K562 (cell line): ENCODE measurements around the gene TFAP2D. TPM values are rescaled to one million over a fixed set of nuclear protein-coding genes. Genes with fewer than 3 reads are reported as not detected.

Source experiments
- ATAC-seq: fragments of 200-7000 bp; cut with Tn5 transposase; 3 replicates; pipeline ENCODE4 v1.9.1; 2020; ENCODE audit warnings: moderate library complexity
- BruUV-seq: library from RNA; stranded (reverse); fragments of 400-500 nt; replicated peaks from 2 replicates; lab custom pipeline; 2021; lab: Mats Ljungman, UMichigan
- CTCF ChIA-PET: fragments of 300-600 bp; formaldehyde crosslinking; extraction: SDS; loops from one replicate; lab custom pipeline; 2021; ENCODE audit warnings: low intra/inter-chr PET ratio; lab: Yijun Ruan, JAX
- POLR2A ChIA-PET: fragments of 300-600, 350-650 bp; sonication (Branson Sonifier 250); formaldehyde crosslinking; extraction: SDS; loops from one replicate; lab custom pipeline; 2021; ENCODE audit warnings: antibody characterized with exemption, inconsistent platforms; lab: Yijun Ruan, JAX
- DNase-seq, 4 experiments: peaks; one replicate each; pipeline versions ENCODE4 v3.0.0 to v3.0.0-alpha.2; 2011 to 2018; ENCODE audit warnings: low spot score in 3 of 4, mixed read lengths in 3 of 4; ENCODE audit errors: extremely low read depth in 1 of 4
- FAIRE-seq: peaks from 2 replicates; lab custom pipeline; 2011; peaks lifted over from hg19 to GRCh38; lab: Jason Lieb, UNC
- H2AFZ ChIP-seq: 2 replicates; pipeline ENCODE4 v1.6.0; 2011; ENCODE audit warnings: low read depth, low read length, control low read depth, inconsistent platforms
- H3K27ac ChIP-seq: fragments of 200-600 bp; 3 replicates; pipeline ENCODE4 v1.8.0; 2011; ENCODE audit warnings: low read depth, mild to moderate bottlenecking, control low read depth, inconsistent platforms, low read length, moderate library complexity, mixed read lengths; ENCODE audit errors: extremely low read depth
- H3K27me3 ChIP-seq, 2 experiments: fragments of 300-600 bp in 1 of 2; 2 replicates in 1 of 2; 3 replicates in 1 of 2; pipeline versions ENCODE4 v1.6.0 to v1.8.0; 2011; ENCODE audit warnings: inconsistent platforms in 2 of 2, low read length in 2 of 2, mild to moderate bottlenecking in 1 of 2, mixed read lengths in 1 of 2, moderate library complexity in 1 of 2; ENCODE audit not compliant: control insufficient read depth in 2 of 2, insufficient read depth in 2 of 2
- H3K36me3 ChIP-seq: fragments of 300-600 bp; 3 replicates; pipeline ENCODE4 v1.8.0; 2011; ENCODE audit warnings: mild to moderate bottlenecking, low read length, inconsistent platforms; ENCODE audit not compliant: control insufficient read depth, insufficient read depth
- H3K4me1 ChIP-seq, 2 experiments: fragments of 200-600 bp in 1 of 2; replicated peaks in 1 of 2; 2 replicates in 1 of 2; 3 replicates in 1 of 2; pipeline versions ENCODE4 v1.5.1 to v1.8.0; 2011; ENCODE audit warnings: inconsistent platforms in 2 of 2, low read length in 2 of 2, mild to moderate bottlenecking in 1 of 2, mixed read lengths in 1 of 2, moderate library complexity in 1 of 2; ENCODE audit not compliant: control insufficient read depth in 2 of 2, insufficient read depth in 2 of 2
- H3K4me2 ChIP-seq: 2 replicates; pipeline ENCODE4 v1.6.1; 2011; ENCODE audit warnings: low read length, control low read depth, inconsistent platforms, mixed read lengths; ENCODE audit not compliant: insufficient read depth
- H3K4me3 ChIP-seq: fragments of 200-600 bp; sonication (generic), shearing (Covaris generic); 2 replicates; pipeline ENCODE4 v1.5.1; 2016; ENCODE audit warnings: control low read depth, inconsistent platforms
- H3K79me2 ChIP-seq: fragments of 200-600 bp; 3 replicates; pipeline ENCODE4 v1.8.0; 2011; ENCODE audit warnings: low read length, inconsistent platforms; ENCODE audit not compliant: control insufficient read depth, insufficient read depth
- H3K9ac ChIP-seq, 2 experiments: 2 replicates each; pipeline versions ENCODE4 v1.6.0 to v1.6.1; 2011; ENCODE audit warnings: low read depth in 2 of 2, low read length in 2 of 2, control low read depth in 1 of 2, inconsistent platforms in 1 of 2, mild to moderate bottlenecking in 1 of 2, mixed read lengths in 1 of 2; ENCODE audit not compliant: insufficient read depth in 1 of 2
- H3K9me1 ChIP-seq: one replicate; pipeline ENCODE4 v1.6.0; 2011; ENCODE audit warnings: inconsistent platforms, mild to moderate bottlenecking, low read length, moderate library complexity; ENCODE audit not compliant: control insufficient read depth, insufficient read depth
- H3K9me3 ChIP-seq: replicated peaks from 2 replicates; pipeline ENCODE4 v1.5.1; 2011; ENCODE audit warnings: low read depth, low read length, inconsistent platforms; ENCODE audit not compliant: control insufficient read depth, insufficient read depth
- H4K20me1 ChIP-seq: replicated peaks from 2 replicates; pipeline ENCODE4 v1.6.1; 2011; ENCODE audit warnings: low read length, inconsistent platforms, mixed read lengths; ENCODE audit not compliant: control insufficient read depth, insufficient read depth
- NCOA6 ChIP-seq: fragments of 450-650 bp; IDR thresholded peaks from 2 replicates; pipeline ENCODE4 v1.6.1; 2017; ENCODE audit warnings: mild to moderate bottlenecking
- PHTF2 ChIP-seq: fragments of 250-450 bp; sonication (Bioruptor Pico); IDR thresholded peaks from 2 replicates; pipeline ENCODE4 v1.5.0; 2021; ENCODE audit warnings: mild to moderate bottlenecking
- TCFL5 ChIP-seq: fragments of 250-450 bp; sonication (Bioruptor Pico); conservative IDR thresholded peaks from 2 replicates; pipeline ENCODE4 v1.6.1; 2021; ENCODE audit warnings: mild to moderate bottlenecking, moderate library complexity, matching md5 sums
- ZNF79 ChIP-seq: fragments of 250-450 bp; sonication (Bioruptor Pico); IDR thresholded peaks from 2 replicates; pipeline ENCODE4 v1.4.0; 2020; ENCODE audit warnings: low read depth, mild to moderate bottlenecking, moderate library complexity
- WGBS: fragments of 100-300 bp; shearing (Covaris generic); methylation state at CpG from one replicate; pipeline ENCODE4 v1.1.6; 2016; ENCODE audit warnings: low coverage, mixed read lengths; ENCODE audit not compliant: insufficient coverage; ENCODE audit errors: missing lambda C conversion rate; 5-methylcytosine and 5-hydroxymethylcytosine counted together
- in situ Hi-C: fragments of 300-500 bp; cut with MboI; formaldehyde crosslinking; loops from 4 replicates; pipeline ENCODE4 v1.15.0; 2018; ENCODE audit warnings: inconsistent platforms, mixed read lengths
- intact Hi-C: fragments of 100-400 bp; cut with micrococcal nuclease; formaldehyde crosslinking; loops from 2 replicates; pipeline ENCODE4 v1.14.2; 2022
- polyA plus RNA-seq, 8 experiments: library from polyadenylated mRNA; depleted of rRNA in 4 of 8; stranded (reverse) in 5 of 8; unstranded in 3 of 8; fragments of >200 nt; fragmentation: Nextera tagmentation in 2 of 8; fragmentation: Illumina TruSeq in 1 of 8; extraction: Ambion mirVana in 2 of 8; extraction: Trizol in 1 of 8; gene quantifications; 2 replicates each; pipeline versions ENCODE4 v1.2.1 to v1.2.3, GENCODE V29; 2011 to 2014; ENCODE audit warnings: inconsistent platforms in 1 of 8, missing spikeins in 1 of 8
- total RNA-seq, 7 experiments: library from RNA; depleted of rRNA in 6 of 7; stranded (reverse); fragments of >200 nt in 6 of 7; fragmentation: Illumina TruSeq in 2 of 7; extraction: Trizol in 2 of 7; gene quantifications; 2 replicates each; pipeline versions ENCODE4 v1.2.1 to v1.2.3, GENCODE V29; 2011 to 2021; ENCODE audit warnings: low replicate concordance in 1 of 7
- TF ChIP-seq, protein P1 (sequence below): sonication (generic); formaldehyde crosslinking; IDR thresholded peaks from 2 replicates; pipeline ENCODE4 v1.8.0; 2023; ENCODE audit warnings: mild to moderate bottlenecking, missing genetic modification reagents
- TF ChIP-seq, protein P2 (sequence below), 2 experiments: IDR thresholded peaks in 1 of 2; conservative IDR thresholded peaks in 1 of 2; 2 replicates each; pipeline ENCODE4 v1.6.1; 2016; ENCODE audit warnings: low read depth in 2 of 2, mild to moderate bottlenecking in 1 of 2, missing compliant biosample characterization in 1 of 2, missing genetic modification characterization in 1 of 2, moderate library complexity in 1 of 2
- TF ChIP-seq, protein P3 (sequence below): fragments of 450-650 bp; formaldehyde crosslinking; IDR thresholded peaks from 2 replicates; pipeline ENCODE4 v1.4.0; 2022; ENCODE audit warnings: missing genetic modification characterization

TFAP2D gene
- total and polyA plus RNA-seq, 9 of the 15 experiments (the other 6 are each of a cell fraction or from before 2014, with no cell fraction given), result not detected

DNA sequence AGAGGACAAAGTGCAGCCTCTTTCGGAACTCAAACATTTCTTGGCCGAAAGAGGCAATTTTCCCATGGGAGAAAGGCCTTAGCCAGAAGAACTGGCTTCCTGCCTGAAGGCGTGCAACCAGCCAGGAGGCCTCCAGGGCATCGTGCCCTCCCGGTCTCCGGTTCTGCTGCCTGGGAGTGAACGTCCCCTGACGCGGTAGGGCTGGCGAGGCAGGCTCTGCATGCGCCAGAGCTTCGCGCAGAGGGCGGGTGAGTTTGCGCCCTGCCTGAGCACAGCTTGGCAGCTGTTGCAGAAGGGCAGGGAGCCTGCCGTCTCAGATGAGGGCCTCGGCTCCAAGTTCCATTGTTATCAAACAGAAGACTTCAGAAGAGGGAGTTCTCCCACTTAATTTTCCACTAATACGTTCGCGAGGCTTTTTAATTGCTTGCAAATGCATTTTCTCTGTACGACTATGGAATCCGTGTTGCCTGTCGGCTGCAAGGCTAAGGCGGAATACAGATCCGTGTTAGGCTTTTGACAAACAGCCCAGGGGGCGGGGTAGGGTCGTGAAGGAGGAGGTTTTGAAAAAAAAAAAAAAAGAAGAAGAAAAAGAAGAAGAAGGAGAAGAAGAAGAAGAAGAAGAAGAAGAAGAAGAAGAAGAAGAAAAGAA is 5.5 kb upstream of the TFAP2D start:
- no peaks in the 10 kb centered on the region for H3K36me3 ChIP-seq
- no peak overlapping the region for H3K4me2 ChIP-seq
- FAIRE-seq, result no peak
- no peak for TF ChIP-seq ZNF79
- BruUV-seq, result no TSS peak
- DNase-seq, result no peak
- 0 out of 5 replicates have a peak, but pooled peaks cover 0 to 3% of the 10 kb centered on the region in 2 experiments for H3K4me1 ChIP-seq
- no peak overlapping the region for H3K9ac ChIP-seq
- ChIA-PET CTCF (no interaction called here), POLR2A (no interaction called here)
- H2AFZ ChIP-seq, result no peak overlapping the region
- H3K79me2 ChIP-seq, result no peaks in the 10 kb centered on the region
- WGBS, result 15% methylated on average over 25 of the region's 27 CpGs
- H3K27ac ChIP-seq, result no peak overlapping the region
- H3K9me3 ChIP-seq, result no peaks in the 10 kb centered on the region
- ATAC-seq, result no peak
- no peak overlapping the region for H3K4me3 ChIP-seq
- no peaks in the 10 kb centered on the region for H3K9me1 ChIP-seq
- H3K27me3 ChIP-seq, result peaks cover 5 to 16% of the 10 kb centered on the region in 2 experiments; a peak in 3 of 5 replicates
- H4K20me1 ChIP-seq, result no peaks in the 10 kb centered on the region
- intact Hi-C loops (no loop called here), in situ Hi-C loops (no loop called here)

DNA sequence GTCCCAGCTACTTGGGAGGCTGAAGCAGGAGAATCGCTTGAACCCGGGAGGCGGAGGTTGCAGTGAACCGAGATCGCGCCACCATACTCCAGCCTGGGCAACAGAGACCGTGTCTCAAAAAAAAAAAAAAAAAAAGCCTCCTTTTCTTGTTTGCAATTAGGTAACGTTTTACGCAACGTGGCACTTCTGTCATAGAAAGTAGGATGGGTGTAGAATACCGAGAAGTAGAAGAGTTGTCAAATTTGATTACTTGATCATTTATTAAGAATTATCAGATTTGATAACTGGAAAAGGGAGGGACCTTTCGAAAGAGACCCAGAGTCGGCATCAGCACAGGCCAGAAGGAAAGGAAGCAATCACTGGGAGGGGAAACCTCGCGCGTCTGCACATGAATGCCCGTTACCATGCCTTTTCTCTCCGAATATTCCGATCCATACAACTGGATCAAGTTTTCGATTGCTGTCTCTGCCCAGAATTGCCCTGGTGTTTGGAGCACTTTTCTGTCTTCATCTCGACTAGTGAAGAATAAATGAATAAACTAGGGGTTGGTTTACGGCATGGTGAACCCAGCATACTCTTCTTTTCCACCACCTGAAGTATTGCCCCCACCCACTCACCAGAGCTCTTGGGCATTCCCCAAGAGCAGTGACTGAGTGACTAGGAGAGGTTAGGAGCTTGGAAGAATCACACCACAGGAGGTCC is 4.5 kb upstream of the TFAP2D start:
- ATAC-seq (no peak), DNase-seq (no peak), FAIRE-seq (no peak)
- H3K4me1 ChIP-seq, result 0 out of 5 replicates have a peak, but pooled peaks cover 0 to 3% of the 10 kb centered on the region in 2 experiments
- POLR2A ChIA-PET, result no interaction called here
- H3K79me2 ChIP-seq, result no peaks in the 10 kb centered on the region
- intact Hi-C loops (no loop called here), in situ Hi-C loops (no loop called here)
- no peaks in the 10 kb centered on the region for H4K20me1 ChIP-seq
- no peaks in the 10 kb centered on the region for H3K36me3 ChIP-seq
- BruUV-seq, result no TSS peak
- no peak overlapping the region for H3K27ac ChIP-seq
- H3K27me3 ChIP-seq, result peaks cover 5 to 16% of the 10 kb centered on the region in 2 experiments; a peak in 3 of 5 replicates
- CTCF ChIA-PET, result no interaction called here
- no peak overlapping the region for H3K9ac ChIP-seq
- no peak overlapping the region for H3K4me3 ChIP-seq
- H3K4me2 ChIP-seq, result no peak overlapping the region
- no peaks in the 10 kb centered on the region for H3K9me3 ChIP-seq
- 3% methylated on average over 22 of the region's 22 CpGs for WGBS
- H3K9me1 ChIP-seq, result no peaks in the 10 kb centered on the region
- H2AFZ ChIP-seq, result no peak overlapping the region
- no peak for TF ChIP-seq TCFL5
- no peak for TF ChIP-seq NCOA6
- TF ChIP-seq, protein P1, sequence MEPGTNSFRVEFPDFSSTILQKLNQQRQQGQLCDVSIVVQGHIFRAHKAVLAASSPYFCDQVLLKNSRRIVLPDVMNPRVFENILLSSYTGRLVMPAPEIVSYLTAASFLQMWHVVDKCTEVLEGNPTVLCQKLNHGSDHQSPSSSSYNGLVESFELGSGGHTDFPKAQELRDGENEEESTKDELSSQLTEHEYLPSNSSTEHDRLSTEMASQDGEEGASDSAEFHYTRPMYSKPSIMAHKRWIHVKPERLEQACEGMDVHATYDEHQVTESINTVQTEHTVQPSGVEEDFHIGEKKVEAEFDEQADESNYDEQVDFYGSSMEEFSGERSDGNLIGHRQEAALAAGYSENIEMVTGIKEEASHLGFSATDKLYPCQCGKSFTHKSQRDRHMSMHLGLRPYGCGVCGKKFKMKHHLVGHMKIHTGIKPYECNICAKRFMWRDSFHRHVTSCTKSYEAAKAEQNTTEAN (CRISPR knock-in tag), result no peak
- TF ChIP-seq, protein P2, sequence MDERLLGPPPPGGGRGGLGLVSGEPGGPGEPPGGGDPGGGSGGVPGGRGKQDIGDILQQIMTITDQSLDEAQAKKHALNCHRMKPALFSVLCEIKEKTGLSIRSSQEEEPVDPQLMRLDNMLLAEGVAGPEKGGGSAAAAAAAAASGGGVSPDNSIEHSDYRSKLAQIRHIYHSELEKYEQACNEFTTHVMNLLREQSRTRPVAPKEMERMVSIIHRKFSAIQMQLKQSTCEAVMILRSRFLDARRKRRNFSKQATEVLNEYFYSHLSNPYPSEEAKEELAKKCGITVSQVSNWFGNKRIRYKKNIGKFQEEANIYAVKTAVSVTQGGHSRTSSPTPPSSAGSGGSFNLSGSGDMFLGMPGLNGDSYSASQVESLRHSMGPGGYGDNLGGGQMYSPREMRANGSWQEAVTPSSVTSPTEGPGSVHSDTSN (CRISPR knock-in tag; IDR thresholded peaks at IDR 0.05; ENCODE audit: low read depth), result no peak
- TF ChIP-seq, protein P2 (tag; conservative IDR thresholded peaks at IDR 0.05; ENCODE audit: low read depth), result no peak
- TF ChIP-seq, protein P3, sequence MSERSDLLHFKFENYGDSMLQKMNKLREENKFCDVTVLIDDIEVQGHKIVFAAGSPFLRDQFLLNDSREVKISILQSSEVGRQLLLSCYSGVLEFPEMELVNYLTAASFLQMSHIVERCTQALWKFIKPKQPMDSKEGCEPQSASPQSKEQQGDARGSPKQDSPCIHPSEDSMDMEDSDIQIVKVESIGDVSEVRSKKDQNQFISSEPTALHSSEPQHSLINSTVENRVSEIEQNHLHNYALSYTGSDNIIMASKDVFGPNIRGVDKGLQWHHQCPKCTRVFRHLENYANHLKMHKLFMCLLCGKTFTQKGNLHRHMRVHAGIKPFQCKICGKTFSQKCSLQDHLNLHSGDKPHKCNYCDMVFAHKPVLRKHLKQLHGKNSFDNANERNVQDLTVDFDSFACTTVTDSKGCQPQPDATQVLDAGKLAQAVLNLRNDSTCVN (CRISPR knock-in tag), result no peak
- no peak for TF ChIP-seq PHTF2
